Stimulated activated CD8-positive, alpha-beta memory T cell treated with anti-CD3 and anti-CD28 coated beads, Interleukin-12 subunit alpha, Interleukin-12 subunit beta, amount 100 ng/mL, for 24 hours (primary cell): Measurements from ENCODE around the gene CTSW.

Experiments used
- DNase-seq: peaks from one replicate; pipeline ENCODE4 v3.0.0-alpha.2; 2020; ENCODE audit errors: extremely low read depth

CTSW gene

DNA sequence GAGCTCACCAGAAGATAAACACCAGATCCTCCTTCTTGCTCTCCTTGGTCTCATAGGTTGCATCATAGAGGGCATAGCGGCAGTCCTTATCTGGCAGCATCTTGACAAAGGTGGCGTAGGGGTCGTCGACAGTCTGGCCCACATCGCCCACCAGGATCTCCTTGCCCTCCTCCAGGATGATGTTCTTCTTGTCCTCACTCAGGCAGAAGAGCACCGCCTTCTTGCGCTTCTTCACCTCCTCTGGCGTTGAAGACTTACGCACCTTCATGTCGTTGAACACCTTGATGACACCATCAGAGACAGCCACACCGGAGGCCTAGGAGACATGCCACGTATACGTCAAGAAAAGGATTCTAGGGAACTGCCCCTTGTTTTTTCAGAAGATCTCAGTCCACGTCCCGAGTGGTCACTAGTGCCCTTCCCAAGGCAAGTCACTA is 23.7 kb upstream of the CTSW start:
- DNase-seq: no peak

- peak; percentile 58 for DNase-seq
Observed at GRCh38 chr11:65856689-65857499, 22.7 kb upstream of the CTSW start.

- DNase-seq: no peak
Observed at GRCh38 chr11:65857500-65857852, 22.2 kb upstream of the CTSW start.

DNA sequence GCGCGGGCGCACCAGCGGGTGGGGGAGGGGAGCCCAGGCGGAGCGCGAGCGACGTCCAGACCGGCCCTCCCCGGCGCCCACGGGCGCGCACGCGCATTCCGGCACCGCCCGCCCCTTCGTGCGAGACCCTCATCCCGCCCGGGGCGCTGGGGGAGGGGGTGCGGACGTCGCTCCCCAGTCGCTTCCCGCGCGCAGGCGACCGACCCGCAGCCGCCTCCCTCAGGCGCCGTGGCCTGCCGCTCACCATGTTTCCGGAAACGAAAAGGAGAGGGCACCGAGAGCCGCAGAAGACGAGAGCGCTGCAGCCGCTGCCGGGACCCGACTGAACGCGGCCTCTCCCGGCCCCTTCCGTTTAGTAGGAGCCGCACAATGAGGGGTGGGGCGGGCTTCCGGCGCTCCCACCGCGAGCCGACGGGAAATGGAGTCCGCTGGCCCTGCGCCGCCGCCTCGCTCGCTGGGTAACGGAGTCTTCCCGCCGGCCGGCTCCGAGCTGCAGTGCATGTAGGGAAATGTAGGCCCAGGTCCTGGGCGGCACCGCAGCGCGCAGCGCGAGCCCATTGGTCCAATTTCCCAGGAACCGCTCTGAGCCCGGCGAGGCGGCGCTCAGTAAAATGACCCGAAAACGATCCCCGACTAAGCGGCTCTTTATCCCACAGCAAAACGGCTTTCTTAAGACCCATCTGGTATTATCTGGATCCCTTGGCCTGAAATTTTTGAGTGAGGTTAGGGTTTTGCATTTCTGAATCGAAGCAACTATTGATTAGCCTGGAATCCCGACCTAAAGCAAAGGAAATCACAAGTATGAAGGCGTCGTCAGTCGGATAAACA is 21.6 kb upstream of the CTSW start, which contains the start of gene CFL1:
TSS of gene CFL1 (minus strand) at position 328 of the 828 bp plus-strand sequence. CDS start at position 247, 81 bp downstream.
- DNase-seq: peak; percentile 95

- DNase-seq: no peak
Observed at GRCh38 chr11:65858681-65859087, 21.0 kb upstream of the CTSW start.

- peak; percentile 98 for DNase-seq
Observed at GRCh38 chr11:65859095-65859811, 20.4 kb upstream of the CTSW start.

DNA sequence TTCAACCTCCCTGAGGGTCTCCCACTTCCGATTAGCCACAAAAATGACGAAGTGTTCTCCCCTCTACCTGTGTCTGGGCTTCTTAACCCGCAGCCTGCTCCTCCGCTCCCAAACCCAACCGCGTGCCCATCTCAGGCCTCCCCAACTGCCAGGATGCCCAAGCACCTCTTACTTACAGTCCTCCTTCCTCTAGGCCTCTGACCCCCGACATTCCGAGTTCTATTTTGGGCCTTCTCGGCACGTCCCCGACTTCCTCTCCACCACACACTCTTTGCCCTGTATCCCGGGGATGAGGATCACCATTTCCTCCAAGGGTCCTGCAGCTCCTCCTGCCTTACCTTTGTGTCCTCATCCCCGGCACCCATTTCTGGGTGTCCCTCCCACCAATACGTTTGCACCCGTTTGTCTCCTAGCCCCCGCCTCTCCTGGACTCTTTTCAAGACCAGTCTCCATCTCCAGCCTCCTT is 19.8 kb upstream of the CTSW start:
- DNase-seq: no peak

- DNase-seq: peak; percentile 92
Observed at GRCh38 chr11:65860278-65861164, 19.1 kb upstream of the CTSW start, which contains the start of gene MUS81. TSS of gene MUS81 (plus strand) at chr11:65860433. CDS start at chr11:65860754, 321 bp downstream.

DNA sequence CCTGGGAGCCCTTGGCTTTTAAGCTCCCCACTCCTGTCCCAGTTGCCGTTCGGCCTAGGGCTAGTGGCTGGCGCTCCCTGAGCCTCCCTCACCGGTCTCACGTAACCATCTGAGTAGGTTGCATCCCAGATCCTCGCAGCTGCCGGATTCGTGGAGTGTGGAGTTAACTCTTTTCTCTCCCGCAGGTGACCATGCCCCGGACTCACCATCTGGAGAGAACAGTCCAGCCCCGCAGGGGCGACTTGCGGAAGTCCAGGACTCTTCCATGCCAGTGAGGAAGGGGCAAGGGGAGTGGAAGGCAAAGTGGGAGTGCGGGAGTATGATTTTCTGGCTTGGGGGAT is 18.5 kb upstream of the CTSW start:
- DNase-seq: no peak

DNA sequence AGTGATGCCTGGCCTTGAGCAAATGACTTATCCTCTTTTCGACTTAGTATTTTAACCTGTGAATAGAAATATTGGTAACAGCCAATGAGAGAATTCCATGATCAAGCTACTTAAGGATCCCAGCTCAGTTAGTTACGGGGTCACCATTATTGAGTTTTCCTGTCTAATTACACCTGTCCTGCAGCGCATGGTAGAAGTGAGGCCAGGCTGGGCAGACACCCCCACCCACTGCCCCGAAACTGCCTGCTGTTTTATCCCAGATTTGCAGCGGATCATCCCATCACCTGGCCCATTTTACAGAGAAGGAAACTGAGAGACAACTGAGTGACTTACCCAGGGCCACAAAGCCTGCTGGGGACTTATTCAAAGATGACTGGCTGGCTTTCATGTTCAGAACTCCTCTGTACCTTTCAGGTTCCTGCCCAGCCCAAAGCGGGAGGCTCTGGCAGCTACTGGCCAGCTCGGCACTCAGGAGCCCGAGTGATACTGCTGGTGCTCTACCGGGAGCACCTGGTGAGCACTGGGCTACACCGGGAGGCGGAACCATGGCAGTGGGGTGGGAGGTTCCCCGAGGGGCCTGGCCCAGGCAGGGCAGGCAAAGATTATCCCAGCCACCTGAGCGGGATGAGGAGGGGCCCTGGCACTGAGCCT is 18.0 kb upstream of the CTSW start:
- no peak for DNase-seq

DNA sequence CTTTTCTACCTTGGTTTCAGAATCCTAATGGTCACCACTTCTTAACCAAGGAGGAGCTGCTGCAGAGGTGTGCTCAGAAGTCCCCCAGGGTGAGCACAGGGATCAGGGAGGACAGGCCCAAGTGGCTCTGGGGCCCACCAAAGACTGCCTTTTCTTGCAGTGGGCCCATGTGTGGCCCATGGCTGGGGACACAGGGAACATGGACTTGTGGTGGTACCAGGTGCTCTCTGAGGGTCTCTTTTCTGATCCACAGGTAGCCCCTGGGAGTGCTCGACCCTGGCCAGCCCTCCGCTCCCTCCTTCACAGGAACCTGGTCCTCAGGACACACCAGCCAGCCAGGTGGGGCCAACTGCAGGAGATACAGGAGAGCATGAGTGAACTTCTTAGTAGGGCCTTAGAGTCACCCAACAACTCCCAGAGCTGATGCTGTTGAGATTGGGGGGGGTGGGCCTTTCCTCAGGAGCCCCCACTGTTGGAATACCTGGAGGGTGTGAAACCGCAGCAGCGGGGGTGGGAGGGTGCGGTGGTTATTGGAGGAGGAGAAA is 17.4 kb upstream of the CTSW start:
- DNase-seq: no peak

- no peak for DNase-seq
Observed at GRCh38 chr11:65862941-65863888, 16.4 kb upstream of the CTSW start.

DNA sequence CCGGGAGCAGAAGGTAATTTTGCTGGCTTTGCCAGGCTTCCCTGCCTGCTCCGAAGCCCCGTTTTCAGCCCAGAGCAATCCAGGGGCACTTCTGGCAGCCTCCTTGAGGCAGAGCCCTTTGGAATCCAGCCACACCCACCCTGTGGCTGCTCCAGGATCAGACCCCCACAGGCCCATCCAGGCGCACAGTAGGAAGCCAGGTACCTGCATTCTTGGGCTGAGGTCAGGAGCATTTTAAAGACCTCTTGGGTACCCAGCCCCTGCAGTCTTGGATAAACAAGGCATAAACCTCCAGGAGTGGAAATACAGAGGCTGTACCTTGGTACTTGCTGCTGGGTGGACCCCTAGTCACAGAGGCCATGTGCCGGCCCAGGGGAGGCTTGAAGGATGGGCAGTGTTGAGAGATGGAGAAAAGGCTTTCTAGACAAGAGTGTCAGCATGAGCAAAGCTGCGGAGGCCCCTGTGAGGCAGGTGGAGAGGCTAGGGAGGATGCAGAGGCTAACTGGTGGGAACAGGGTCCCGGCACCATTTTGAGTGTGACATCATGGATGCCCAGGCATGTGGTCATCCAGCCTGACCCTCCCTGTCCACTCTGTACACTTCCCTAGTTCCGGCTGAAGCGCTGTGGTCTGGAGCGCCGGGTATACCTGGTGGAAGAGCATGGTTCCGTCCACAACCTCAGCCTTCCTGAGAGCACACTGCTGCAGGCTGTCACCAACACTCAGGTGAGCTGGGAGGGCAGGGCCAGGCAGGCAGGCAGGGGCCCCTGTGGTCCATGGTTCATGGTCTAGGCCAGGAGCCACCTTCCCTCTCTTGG is 15.5 kb upstream of the CTSW start:
- DNase-seq: no peak

- no peak for DNase-seq
Observed at GRCh38 chr11:65864706-65865471, 14.7 kb upstream of the CTSW start.

DNA sequence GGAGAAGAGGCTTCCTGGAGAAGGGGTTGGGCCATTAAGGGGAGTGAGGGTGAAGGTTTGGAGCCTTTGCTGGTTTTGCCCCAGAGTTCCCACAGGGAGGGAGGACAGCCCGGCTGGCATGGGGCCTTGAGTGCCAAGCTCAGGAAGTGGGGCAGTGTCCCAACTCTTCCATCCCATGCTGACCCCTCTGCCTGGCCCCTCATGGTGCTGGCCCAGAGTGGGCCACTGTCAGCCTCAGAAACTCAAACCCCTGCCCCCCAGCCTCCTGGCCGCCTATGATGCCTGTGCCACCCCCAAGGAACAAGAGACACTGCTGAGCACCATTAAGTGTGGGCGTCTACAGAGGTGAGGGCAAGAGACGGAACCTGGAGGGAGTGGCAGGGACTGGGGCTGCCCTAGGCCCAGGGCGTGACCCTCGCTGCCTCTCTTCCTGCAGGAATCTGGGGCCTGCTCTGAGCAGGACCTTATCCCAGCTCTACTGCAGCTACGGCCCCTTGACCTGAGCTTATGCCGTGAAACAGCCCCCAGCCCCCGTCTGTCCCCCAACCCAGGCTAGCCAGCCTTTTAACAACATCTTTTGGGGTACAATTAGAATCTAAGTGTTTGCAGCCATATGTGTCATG is 14.0 kb upstream of the CTSW start:
- no peak for DNase-seq

DNA sequence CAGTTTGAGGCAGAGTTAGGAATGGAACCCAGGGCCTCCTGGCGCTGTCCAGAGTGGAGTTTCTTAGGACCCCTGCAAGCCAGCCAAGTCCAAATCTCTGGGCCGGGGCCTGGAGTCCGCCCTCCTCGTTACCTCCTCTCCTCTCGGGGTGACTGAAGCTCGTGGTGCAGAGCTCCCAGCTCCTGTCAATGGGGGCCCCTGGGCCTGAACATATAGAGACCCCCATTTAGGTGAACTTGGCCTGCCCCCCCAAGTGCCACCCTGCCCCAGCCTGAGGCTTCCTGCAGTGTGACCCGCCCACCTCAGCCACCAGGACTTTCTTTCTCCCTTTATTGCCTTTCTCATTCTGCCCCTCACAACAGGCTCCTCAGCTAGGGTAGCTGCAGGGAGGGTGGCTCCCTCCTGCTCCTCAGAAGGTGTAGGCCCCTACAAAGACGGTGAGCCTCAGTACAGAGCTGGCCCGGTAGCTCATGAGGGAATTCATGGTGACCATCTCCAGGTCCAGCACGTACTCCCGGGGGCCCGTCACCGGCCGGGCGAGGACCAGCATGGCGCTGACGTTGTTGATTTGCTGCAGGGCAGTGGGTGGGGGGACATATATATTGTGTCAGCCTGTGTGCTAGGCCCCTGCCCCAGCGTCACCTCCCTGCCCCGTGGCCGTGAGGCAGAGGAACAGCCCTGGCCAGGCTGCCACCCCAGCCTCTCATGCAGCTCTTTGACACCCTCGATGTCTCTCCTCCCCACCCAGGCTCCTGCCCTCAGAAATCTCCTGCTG is 12.9 kb upstream of the CTSW start:
- no peak for DNase-seq
